HepG2 (cell line): ENCODE measurements around the gene SUSD6. TPM values are rescaled to one million over a fixed set of nuclear protein-coding genes. Genes with fewer than 3 reads are reported as not detected.
A peak's percentile ranks its signal among the peaks of the same experiment; 100 is the strongest.

Experiments used
- ATAC-seq: fragments of 200-7000 bp; cut with Tn5 transposase; 3 replicates; pipeline ENCODE4 v1.9.1; 2020; ENCODE audit warnings: mild to moderate bottlenecking, moderate library complexity
- BruUV-seq: library from RNA; stranded (reverse); fragments of 400-500 nt; replicated peaks from 2 replicates; lab custom pipeline; 2021; lab: Mats Ljungman, UMichigan
- CTCF ChIA-PET: fragments of 300-600 bp; formaldehyde crosslinking; extraction: SDS; loops from one replicate; lab custom pipeline; 2021; ENCODE audit warnings: low total read pairs, inconsistent platforms, low intra/inter-chr PET ratio; lab: Yijun Ruan, JAX
- POLR2A ChIA-PET: fragments of 350-600 bp; sonication (Branson Sonifier 250); formaldehyde crosslinking; loops from one replicate; lab custom pipeline; 2020; ENCODE audit warnings: antibody characterized with exemption, inconsistent platforms; lab: Yijun Ruan, JAX
- DNase-seq: peaks from one replicate; pipeline ENCODE4 v3.0.0-alpha.2; 2015; ENCODE audit warnings: low spot score
- FAIRE-seq: peaks from 3 replicates; lab custom pipeline; 2011; peaks lifted over from hg19 to GRCh38; lab: Jason Lieb, UNC
- H2AFZ ChIP-seq: one replicate; pipeline ENCODE4 v1.6.1; 2011; ENCODE audit warnings: low read length, inconsistent platforms
- H3K27ac ChIP-seq: fragments of 300-600 bp; 3 replicates; pipeline ENCODE4 v1.8.0; 2011; ENCODE audit warnings: mixed run types, mild to moderate bottlenecking, mixed read lengths, low read length, inconsistent platforms; ENCODE audit not compliant: insufficient read depth; ENCODE audit errors: extremely low read length
- H3K27me3 ChIP-seq, 2 experiments: fragments of 200-600 bp in 1 of 2; 2 replicates in 1 of 2; 3 replicates in 1 of 2; pipeline versions ENCODE4 v1.6.0 to v1.8.0; 2011; ENCODE audit warnings: low read length in 2 of 2, mild to moderate bottlenecking in 2 of 2, moderate library complexity in 2 of 2, inconsistent platforms in 1 of 2; ENCODE audit not compliant: insufficient read depth in 2 of 2, control insufficient read depth in 1 of 2
- H3K36me3 ChIP-seq, 2 experiments: fragments of 200-600 bp in 1 of 2; replicated peaks in 1 of 2; 2 replicates in 1 of 2; 3 replicates in 1 of 2; pipeline versions ENCODE4 v1.5.1 to v1.8.0; 2011; ENCODE audit warnings: low read length in 2 of 2, inconsistent platforms in 1 of 2; ENCODE audit not compliant: insufficient read depth in 2 of 2, control insufficient read depth in 1 of 2
- H3K4me1 ChIP-seq: 2 replicates; pipeline ENCODE4 v1.5.1; 2012; ENCODE audit warnings: low read length, inconsistent platforms; ENCODE audit not compliant: insufficient read depth
- H3K4me2 ChIP-seq: 2 replicates; pipeline ENCODE4 v1.6.0; 2011; ENCODE audit warnings: low read depth, low read length, inconsistent platforms
- H3K4me3 ChIP-seq, 3 experiments: fragments of 200-600 bp in 1 of 3; sonication (generic), shearing (Covaris generic) in 1 of 3; replicated peaks in 1 of 3; 2 replicates each; pipeline ENCODE4 v1.5.1; 2011 to 2016; ENCODE audit warnings: low read length in 3 of 3, inconsistent platforms in 2 of 3, low read depth in 2 of 3, mild to moderate bottlenecking in 2 of 3, control low read depth in 1 of 3, mixed read lengths in 1 of 3; ENCODE audit not compliant: insufficient read depth in 1 of 3
- H3K79me2 ChIP-seq: one replicate; pipeline ENCODE4 v1.6.1; 2011; ENCODE audit warnings: low read length, inconsistent platforms; ENCODE audit not compliant: insufficient read depth
- H3K9ac ChIP-seq: 2 replicates; pipeline ENCODE4 v1.6.0; 2011; ENCODE audit warnings: mild to moderate bottlenecking, low read depth, low read length, inconsistent platforms; ENCODE audit not compliant: insufficient read depth
- H3K9me3 ChIP-seq: 2 replicates; pipeline ENCODE4 v1.5.1; 2012; ENCODE audit warnings: mild to moderate bottlenecking, low read length
- H4K20me1 ChIP-seq: 2 replicates; pipeline ENCODE4 v1.6.0; 2011; ENCODE audit warnings: inconsistent platforms, mild to moderate bottlenecking, low read length, moderate library complexity; ENCODE audit not compliant: insufficient read depth
- BCL6 ChIP-seq: IDR thresholded peaks from 2 replicates; pipeline ENCODE4 v1.6.1; 2016; ENCODE audit warnings: missing genetic modification reagents, missing compliant biosample characterization
- LRRFIP1 ChIP-seq: sonication (generic); formaldehyde crosslinking; conservative IDR thresholded peaks from 2 replicates; pipeline ENCODE4 v1.4.0; 2020; ENCODE audit warnings: missing genetic modification reagents
- PHF5A ChIP-seq: IDR thresholded peaks from one replicate; pipeline ENCODE4 v1.6.1; 2018; ENCODE audit warnings: low read depth, missing genetic modification reagents; ENCODE audit not compliant: unreplicated experiment
- RARA ChIP-seq: IDR thresholded peaks from 2 replicates; pipeline ENCODE4 v1.6.1; 2016; ENCODE audit warnings: missing genetic modification reagents, missing compliant biosample characterization
- THAP9 ChIP-seq: sonication (generic); formaldehyde crosslinking; IDR thresholded peaks from 2 replicates; pipeline ENCODE4; 2020; ENCODE audit warnings: missing genetic modification reagents, mild to moderate bottlenecking, borderline replicate concordance
- WGBS: methylation state at CpG from one replicate; pipeline ENCODE4 v1.1.6; 2017; ENCODE audit warnings: low lambda C conversion rate; 5-methylcytosine and 5-hydroxymethylcytosine counted together
- in situ Hi-C: cut with HindIII; loops from 2 replicates; pipeline ENCODE4 v1.10.0; 2017; ENCODE audit warnings: low pct_unique_long_range_greater_than_20kb; ENCODE audit not compliant: extremely low pct_ligation_motif_present
- intact Hi-C: fragments of 100-400 bp; cut with micrococcal nuclease; formaldehyde crosslinking; loops from one replicate; pipeline ENCODE4 v1.10.0; 2022; ENCODE audit not compliant: unreplicated experiment
- polyA plus RNA-seq, 8 experiments: library from polyadenylated mRNA; depleted of rRNA in 3 of 8; stranded (reverse) in 7 of 8; unstranded in 1 of 8; fragments of >200 nt; fragmentation: Illumina TruSeq in 4 of 8; extraction: Trizol in 4 of 8; gene quantifications; 2 replicates each; pipeline versions ENCODE4 v1.2.1 to v1.2.3, GENCODE V29; 2011 to 2016; ENCODE audit warnings: low read depth in 4 of 8, missing spikeins in 1 of 8, mixed read lengths in 1 of 8; ENCODE audit not compliant: insufficient read depth in 1 of 8
- total RNA-seq, 5 experiments: library from RNA; depleted of rRNA; stranded (reverse); fragments of >200 nt; fragmentation: Illumina TruSeq; extraction: Trizol; gene quantifications; 2 replicates each; pipeline ENCODE4 v1.2.3, GENCODE V29; 2016; ENCODE audit warnings: low read depth in 1 of 5
- TF ChIP-seq, protein P1 (sequence below): sonication (generic); formaldehyde crosslinking; IDR thresholded peaks from 2 replicates; pipeline ENCODE4 v1.5.1; 2020; ENCODE audit warnings: missing genetic modification reagents, mild to moderate bottlenecking, borderline replicate concordance

The SUSD6 gene
- total and polyA plus RNA-seq, 2 of the 13 experiments (the other 11 are each of a cell fraction or from before 2014, with no cell fraction given): 7.2 to 7.4 TPM

- 36% methylated on average over 3 of the region's 3 CpGs for WGBS
- Histone ChIP-seq H3K27me3 (no peaks in the 10 kb centered on the region), H3K4me3 (no peak overlapping the region), H3K4me2 (no peak overlapping the region), H3K4me1 (peaks cover 90% of the 10 kb centered on the region), H4K20me1 (no peaks in the 10 kb centered on the region), H3K9ac (no peak overlapping the region), H2AFZ (no peak overlapping the region)
- no peak for DNase-seq
- no TSS peak for BruUV-seq
- TF ChIP-seq BCL6 (CRISPR knock-in tag): 0 out of 2 replicates have a peak, but pooled peaks have one; percentile 25
- TF ChIP-seq THAP9 (CRISPR knock-in tag): no peak
- 0 out of 2 replicates have a peak, but pooled peaks have one; percentile 30 for TF ChIP-seq RARA (CRISPR knock-in tag)
- TF ChIP-seq PHF5A: no peak
- no peak for TF ChIP-seq LRRFIP1 (CRISPR knock-in tag)
- TF ChIP-seq, protein P1, sequence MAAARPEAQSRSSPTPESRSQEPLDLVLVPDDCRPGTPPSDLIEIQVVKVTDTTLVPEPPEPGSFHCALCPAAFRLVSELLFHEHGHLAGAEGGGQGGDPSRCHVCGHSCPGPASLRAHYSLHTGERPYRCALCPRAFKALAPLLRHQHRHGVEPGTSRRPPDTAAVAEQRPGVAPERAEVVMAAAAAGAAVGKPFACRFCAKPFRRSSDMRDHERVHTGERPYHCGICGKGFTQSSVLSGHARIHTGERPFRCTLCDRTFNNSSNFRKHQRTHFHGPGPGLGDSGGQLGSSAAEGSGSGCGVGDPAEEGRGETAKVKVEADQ (CRISPR knock-in tag): no peak
- TF ChIP-seq, all 625 proteins: peak for 2
- Histone ChIP-seq H3K27ac (no peak overlapping the region), H3K79me2 (peaks cover 25% of the 10 kb centered on the region), H3K9me3 (no peaks in the 10 kb centered on the region), H3K36me3 (no peaks in the 10 kb centered on the region)
- intact Hi-C loops: no loop called here
- CTCF ChIA-PET: no interaction called here
- no peak for FAIRE-seq
- in situ Hi-C loops: no loop called here
- no peak for ATAC-seq
- POLR2A ChIA-PET: no interaction called here
Measured at GRCh38 chr14:69654116-69654515, 42.7 kb downstream of the SUSD6 start.
